ENCODE data around the gene RPAP3. TPM values are rescaled to one million over a fixed set of nuclear protein-coding genes. Genes with fewer than 3 reads are reported as not detected.

RPAP3 gene
- polyA plus RNA-seq, 3 donors, result 40.5 to 58.0 (median 40.8) TPM

DNA sequence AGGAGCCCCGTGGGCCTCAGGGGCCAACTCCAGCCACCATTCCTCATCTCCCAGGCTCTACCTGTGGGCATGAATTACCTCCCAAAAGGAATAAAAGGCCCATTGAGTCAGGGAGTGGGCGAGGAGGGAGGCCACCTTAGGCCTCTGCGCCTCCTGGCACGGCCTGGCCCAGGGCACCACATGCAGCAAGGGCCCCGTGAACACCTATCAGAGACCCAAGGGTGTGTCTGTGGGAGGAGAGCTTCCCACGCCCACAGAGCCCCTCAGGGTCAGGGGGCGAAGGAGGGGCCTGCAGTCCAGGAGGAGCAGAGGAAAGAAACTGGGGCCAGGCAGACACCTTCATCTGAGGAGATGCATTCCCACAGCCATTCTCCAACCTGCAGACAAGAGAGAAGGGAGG, 40.7 kb upstream of the RPAP3 start:
- DNase-seq (ENCODE audit: extremely low read depth in 1 of 11, low read depth in 9 of 11, low spot score in 4 of 11), result no peak

DNA sequence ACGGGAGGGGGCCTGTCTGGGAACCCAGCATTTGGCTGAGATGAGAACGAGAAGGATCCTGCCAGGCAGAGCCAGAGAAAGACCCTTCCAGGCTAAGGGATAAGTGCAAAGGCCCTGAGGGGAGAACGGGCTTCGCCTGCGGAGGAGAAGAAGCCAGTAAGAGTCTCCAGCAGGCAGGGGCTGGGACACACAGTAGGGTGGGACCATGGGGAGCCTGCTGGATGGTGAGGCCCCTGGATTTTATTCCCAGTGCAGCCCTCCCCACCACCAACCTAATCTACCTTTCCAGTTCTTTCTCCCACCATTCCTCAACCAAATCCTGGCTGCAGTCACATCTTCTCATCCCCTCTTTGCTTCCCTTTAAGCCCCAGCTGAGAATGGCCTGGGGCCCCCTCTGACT, 40.2 kb upstream of the RPAP3 start:
- DNase-seq (ENCODE audit: extremely low read depth in 1 of 11, low read depth in 9 of 11, low spot score in 4 of 11), result no peak

DNA sequence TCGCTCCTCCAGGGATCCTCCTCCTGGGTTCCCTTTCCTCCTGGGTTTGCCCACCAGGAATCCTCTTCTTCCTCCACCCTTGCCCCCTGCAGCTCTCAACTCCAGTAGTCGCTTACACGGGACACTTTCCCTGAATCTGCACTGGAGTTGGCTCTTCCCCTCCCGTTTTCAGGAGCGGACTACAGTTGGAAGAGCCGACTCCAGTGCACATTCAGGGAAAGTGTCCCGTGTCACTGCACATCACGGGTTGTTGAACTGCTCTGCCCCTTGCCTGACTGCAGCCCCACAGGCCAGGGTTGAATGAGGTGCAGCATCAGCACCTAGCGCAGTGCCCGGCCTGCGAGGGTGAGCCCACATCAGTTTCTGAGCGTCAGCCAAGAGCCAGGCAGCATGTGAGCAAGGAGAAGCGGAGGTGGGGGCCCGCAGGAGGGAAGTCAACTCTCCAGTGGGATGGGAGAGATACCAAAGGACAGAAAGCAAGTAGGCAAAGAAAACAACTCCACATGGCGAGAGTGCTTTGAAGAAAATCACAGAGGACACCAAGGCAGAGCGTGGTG, 39.7 kb upstream of the RPAP3 start:
- no peak for DNase-seq (ENCODE audit: extremely low read depth in 1 of 11, low read depth in 9 of 11, low spot score in 4 of 11)

DNA sequence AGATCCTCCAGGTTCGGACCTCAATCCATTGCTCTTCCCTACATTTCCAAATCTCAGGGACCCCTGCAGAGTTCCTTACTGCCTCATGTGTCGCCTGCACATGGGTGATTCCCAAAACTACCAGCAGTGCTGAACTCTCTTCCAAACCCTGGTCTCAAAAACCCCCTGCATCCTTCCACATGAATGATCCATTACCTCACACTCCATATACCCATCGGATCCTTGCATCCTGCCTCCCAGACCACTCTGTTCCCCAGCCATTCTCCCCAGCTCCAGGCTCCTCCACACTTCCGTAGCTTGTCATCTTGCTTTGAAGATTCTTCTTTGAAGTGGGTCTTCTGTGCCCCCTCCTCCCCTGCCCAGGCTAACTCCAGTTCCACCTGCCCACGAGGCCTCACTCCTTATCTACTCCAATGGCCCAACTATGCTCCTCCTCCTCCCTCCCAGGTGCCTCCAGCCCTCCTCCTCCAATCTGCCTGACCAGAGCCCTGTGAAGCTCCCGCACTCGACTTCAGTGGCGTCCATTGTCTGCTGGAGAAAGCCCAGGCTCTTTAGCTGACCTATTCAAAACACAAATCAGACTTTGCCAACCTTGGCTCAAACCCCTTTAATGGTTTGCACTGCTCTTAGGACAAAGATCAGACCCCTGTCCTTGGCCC, 39.1 kb upstream of the RPAP3 start:
- no peak for DNase-seq (ENCODE audit: extremely low read depth in 1 of 11, low read depth in 9 of 11, low spot score in 4 of 11)

DNA sequence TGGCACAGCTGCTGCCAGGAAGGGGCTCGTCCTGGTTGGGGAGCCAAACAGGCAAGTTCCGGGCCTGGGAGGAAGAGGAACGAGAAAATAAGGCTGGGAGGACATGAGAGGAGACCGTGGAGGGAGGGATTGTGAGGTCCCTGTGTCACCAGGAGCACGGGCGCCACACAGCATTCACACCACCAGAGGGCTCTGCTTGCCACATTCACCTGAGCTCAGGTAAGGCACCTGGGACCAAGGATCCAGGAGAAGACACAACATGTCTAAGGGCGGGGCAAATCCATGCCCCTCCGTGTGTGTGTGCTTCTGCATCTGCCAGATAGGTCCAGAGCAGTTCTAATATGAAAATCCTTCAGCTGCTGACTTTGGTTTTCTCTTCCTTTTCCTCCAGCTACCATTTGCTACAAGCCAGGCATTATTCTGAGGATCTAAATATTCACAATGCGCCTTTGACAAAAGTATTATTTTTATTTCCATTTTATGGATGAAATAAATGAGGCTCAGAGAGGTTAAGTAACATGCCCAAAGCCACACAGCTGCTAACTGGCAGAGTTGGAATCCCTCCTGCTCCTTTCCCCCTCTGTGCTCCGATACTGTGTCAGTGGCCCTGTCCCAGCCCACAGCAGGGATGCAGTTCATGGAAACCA, 38.3 kb upstream of the RPAP3 start:
- DNase-seq (ENCODE audit: extremely low read depth in 1 of 11, low read depth in 9 of 11, low spot score in 4 of 11), result no peak

DNA sequence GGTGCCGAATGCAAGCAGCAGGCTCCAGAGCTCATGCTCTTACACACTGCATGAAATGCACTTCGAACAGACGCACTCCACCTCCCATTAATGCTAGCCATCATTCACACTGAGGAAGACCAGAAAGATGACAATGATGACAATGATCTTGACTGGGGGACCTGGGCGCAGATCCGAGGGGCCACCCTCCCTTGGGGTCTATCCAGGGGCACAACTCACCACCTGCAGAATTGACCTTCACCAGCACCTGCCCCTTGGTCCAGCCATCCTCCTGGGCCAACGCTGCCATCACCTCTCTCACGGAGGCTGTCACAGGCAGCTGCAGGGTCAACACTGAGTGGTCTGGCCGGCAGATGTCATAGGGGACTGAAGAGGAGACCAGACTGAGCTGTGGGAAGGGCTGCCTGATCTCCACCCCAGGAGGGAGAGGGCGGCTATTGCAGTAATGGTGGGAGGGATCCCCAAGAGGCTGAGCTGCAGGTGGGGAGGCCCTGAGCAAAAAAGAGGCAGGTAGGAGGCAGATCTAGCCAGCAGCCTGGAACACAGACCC, 37.6 kb upstream of the RPAP3 start:
- no peak for DNase-seq (ENCODE audit: extremely low read depth in 1 of 11, low read depth in 9 of 11, low spot score in 4 of 11)

DNA sequence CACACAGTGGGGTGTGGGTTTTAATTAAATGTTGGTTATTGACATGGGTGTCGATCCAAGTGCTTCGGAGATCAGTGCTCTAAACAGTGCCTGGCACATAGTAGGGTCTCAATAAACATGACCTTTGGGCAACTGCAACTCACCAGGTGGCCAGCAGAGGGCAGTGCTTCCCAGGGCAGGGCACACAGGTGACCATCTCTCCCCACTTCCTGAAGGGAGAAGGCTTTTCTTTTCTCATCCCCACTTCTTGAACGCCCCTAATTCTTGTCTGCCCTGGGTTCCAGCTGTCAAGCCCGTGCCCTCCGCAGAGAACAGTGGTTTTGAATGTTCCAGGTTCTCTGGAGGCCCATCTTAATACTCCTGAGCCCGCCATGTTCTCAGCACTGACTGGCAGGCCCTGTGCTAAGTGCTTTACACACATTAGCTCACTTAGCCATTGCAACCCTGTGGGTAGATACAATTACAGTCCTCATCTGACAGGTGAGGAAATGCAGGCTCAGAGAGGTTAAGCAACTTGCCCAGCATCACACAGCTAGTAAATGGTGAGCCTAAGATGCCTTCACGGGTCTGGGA, 36.5 kb upstream of the RPAP3 start:
- no peak for DNase-seq (ENCODE audit: extremely low read depth in 1 of 11, low read depth in 9 of 11, low spot score in 4 of 11)

DNA sequence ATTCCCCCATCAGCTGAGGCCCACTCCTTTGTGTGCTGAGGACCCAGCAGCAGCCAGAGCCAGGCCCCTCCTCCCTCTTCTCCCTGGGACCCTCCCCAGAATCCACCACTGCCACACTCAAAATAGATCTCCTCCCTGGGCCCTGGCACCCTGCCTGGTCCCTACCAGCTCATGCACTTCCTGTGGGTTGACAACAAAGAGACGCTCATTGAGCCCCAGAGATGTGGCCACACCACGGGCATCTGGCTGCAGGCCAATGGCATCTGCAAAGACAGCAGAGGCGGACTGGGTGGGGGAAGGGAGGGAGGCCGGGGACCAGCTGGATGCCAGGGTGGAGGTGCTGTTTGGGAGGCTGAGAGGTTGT, 35.5 kb upstream of the RPAP3 start:
- no peak for DNase-seq (ENCODE audit: extremely low read depth in 1 of 11, low read depth in 9 of 11, low spot score in 4 of 11)

DNA sequence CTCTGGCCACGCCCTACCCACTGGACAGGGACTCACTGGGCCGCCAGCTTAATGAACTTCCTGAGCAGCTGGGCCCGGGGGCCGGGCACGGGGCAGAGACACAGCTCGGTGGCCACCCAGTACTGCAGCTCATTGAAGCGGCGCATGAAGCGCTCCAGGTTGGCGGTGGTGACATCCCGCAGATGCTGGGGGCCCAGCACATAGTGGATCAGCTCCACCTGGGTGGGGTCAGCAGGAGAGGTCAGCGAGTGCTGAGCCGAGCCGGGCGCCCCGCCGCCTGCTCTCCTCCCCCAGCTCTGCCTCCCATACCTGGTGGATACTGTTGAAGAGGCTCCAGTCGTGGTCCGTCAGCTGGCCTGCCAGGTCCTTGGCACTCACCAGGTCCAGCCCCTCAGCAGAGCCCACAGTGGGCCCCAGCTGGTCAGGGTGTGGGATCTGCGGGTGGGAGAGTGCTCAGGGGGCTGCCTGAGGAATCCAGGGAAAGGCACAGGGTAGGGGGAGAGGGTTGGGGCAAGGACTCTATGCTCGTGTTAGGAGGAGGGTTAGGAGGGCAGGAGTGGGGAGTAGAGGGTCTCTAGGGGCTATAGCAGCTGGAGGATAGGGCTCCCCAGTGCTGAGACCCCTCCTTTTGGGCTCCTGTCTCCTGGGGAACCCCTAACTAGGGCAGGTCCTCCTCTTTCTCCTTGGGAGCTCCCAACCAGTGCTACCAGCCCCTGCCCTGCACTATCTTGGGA, 34.9 kb upstream of the RPAP3 start:
- no peak for DNase-seq (ENCODE audit: extremely low read depth in 1 of 11, low read depth in 9 of 11, low spot score in 4 of 11)

DNA sequence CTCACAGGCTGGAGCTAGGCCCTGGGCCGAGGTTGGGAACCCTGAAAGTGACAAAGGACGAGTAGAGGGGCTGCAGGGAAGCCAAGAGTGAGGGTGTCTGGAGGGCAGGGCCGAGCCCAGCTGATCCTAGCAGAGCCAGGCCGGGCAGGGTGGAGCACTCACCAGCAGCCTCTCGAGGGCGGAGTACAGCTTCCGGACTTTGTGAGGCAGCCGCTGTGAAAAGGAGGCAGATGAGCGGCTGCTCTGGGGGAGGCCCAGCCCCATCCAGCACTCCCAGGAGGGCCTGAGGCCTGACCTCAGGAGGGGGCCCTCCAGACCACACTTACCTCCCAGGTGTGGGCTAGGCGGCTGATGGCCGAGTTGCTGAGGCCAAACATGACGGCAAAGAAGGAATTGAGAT, 34.1 kb upstream of the RPAP3 start:
- no peak for DNase-seq (ENCODE audit: extremely low read depth in 1 of 11, low read depth in 9 of 11, low spot score in 4 of 11)

DNA sequence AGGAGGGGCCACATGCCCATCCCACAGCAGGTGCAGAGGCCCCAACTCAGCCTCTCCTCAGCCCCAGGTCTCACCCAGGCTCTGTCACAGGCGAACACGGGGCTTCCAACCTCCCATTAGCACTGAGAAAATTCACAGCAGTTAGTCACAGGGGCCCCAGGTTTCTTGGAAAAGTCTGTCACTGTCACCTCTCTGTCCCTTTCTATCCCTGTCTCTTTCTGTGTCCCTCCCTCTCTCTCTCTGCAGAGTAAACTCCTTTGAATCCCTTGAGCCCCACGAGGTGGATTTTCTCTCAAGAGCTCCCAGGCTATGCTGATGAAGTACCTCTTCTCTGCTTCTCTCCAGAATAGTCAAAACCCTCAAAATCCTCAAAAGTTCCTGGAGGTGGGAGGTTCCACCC, 33.5 kb upstream of the RPAP3 start:
- no peak for DNase-seq (ENCODE audit: extremely low read depth in 1 of 11, low read depth in 9 of 11, low spot score in 4 of 11)

DNA sequence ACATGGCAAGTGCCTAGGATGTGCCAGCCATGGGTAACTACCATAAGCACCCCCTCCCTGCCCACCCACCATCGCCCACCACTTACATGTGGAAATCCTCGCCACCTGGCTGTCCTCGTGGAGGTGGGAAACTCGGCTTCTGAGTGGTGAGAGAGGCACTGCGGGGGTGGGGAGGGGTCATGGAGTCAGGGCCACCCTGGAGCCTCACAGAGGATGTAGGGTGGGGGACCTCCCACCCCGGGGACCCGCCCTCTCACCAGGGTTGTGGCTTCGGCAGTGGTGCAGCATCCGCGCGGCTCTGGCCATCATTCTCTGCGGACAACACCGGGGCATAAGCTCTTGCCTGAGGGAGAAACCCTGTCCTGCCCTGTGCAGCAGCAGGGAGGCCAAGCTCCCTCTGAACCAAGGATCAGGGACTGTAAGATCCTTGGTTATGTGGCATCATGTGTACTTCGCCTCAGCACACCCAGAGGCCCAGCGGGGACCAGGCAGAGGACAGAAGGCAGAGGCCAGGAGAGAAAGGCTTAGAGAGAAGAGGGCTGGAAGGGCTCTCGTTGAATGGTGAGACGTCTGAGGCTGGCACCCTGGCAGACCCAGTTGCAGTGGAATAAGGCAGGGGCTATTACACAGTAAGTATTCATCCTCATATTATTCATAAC, 32.2 kb upstream of the RPAP3 start:
- no peak for DNase-seq (ENCODE audit: extremely low read depth in 1 of 11, low read depth in 9 of 11, low spot score in 4 of 11)

DNA sequence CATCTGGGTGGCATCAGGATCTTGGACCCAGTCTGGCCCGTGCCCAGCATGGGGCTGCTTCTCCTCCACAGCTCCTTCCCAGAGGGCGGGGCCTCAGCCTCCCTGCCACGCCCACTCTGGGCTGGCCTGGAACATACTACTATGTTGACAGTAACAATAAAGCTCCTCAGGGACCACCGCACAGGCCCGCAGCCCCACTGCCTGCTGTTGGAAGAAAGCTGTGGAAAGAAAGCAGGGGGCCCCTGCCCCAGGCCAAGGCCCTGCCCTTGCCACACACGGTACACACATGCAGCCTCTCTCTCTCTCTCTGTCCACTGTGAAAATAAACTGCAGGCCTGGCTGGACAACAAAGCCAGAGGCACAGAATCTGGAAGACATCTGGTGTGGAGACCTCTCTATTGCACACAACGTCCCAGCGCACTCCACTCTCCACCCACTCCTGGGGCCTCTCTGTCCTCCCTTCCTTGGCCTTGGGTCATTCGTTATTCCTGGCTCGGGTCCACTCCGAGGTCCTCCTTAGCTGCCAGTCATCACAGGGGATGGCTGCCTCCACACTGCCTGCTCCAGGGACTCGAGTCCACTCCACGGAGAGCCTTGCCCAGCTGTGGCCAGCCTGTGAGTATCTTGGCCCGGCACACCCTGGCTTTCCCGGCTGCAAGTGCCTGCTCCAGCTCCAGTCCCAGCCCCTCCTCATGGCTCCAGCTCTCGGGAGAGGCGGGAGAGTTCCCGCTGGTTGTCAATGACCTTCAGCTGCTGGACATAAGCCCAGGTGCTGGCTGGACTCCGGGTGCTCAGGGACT, 31.2 kb upstream of the RPAP3 start:
- DNase-seq (ENCODE audit: extremely low read depth in 1 of 11, low read depth in 9 of 11, low spot score in 4 of 11), result no peak

DNA sequence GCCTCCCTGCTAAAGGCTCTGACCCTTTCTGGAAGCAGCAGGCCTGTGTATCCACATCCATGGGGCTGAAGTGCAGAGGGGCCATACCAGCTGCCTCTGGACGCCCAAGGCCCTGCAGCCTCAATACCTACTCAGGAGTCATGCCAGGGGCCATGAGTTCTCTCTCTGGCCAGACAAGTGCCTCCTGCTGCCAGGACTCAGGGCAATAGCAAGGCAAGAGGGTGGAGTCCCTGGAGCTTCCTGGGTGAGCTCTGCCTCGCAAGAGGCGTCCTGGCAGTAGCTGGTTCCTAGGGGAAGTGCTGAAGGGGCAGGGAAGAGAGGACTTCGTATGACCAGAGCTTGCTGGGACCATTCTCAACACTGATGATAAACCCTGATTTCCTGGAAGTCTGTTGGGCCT, 30.4 kb upstream of the RPAP3 start:
- DNase-seq (ENCODE audit: extremely low read depth in 1 of 11, low read depth in 9 of 11, low spot score in 4 of 11), result no peak

DNA sequence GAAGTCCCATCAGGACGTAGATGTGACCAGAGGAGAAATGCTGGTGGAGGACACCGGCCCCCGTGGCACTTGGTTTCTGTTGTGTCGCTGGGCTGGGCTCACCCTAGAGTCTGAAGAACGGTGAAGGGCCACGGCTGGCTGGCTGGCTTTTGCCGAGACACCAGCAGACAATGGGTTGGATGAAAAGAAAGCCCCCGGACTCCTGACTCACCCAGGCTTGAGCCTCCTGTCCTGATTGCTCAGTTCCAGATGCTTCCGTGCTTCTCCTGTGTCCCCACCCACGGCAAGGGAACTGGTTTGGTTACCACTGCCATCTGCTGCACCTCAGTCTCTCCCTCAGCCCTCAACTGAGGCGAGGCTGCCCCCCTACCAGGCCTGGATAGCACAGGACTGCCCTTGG, 29.8 kb upstream of the RPAP3 start:
- DNase-seq (ENCODE audit: extremely low read depth in 1 of 11, low read depth in 9 of 11, low spot score in 4 of 11), result no peak

DNA sequence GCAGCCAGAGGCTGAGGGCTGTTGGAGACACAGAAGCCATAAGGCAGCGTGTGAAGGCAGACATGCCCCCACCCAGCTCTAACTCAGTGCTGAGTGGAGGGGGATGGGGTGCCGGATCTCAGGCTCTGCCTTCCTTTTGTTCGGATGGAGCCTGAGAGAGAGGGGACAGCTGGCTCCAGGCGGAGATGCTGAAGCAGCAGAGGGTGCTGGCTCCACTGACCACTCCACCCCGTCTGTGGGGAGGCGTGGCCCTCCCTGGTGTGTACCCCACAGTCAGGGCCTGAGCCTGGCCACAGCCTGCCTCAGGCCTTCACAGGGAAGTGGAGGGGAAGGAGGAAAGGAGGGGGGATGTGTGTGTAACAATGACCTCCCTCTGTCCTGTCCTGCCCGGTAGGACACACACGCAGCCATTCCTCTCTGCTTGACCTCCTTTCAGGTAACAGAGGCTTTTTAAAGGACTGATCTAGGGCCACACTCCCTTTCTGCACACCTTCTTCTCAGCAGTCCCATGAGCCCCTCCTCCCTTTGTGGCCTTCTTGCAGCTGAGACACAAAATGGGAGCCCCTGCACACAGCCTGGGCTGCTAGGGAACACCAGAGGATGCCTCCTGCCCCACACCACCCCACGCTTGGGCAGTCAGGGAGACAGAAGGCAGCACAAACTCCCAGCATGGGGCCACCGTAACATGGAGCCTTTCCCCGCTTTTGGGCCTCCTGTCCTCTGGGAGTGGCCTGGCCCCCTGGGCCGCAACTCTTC, 29.1 kb upstream of the RPAP3 start:
- DNase-seq (ENCODE audit: extremely low read depth in 1 of 11, low read depth in 9 of 11, low spot score in 4 of 11), result no peak

DNA sequence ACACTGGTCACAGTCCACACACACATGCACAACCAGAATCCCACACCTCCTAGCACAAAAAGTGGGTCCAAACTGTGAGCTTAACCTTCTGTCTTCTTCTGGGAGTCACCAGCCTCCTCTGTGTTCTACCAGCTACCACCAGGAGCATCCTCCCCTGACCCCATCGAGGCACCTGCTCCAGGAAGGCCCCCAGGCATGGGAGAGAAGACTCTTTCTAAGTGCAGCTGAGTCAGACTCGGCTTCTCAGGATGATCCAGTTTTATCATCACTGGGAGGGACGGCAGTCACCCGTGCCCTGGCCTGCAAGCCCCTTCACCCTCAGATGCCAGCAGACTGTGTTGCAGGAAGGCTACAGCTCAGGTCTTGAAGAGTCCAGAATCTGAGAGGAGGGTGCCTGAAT, 27.3 kb upstream of the RPAP3 start:
- no peak for DNase-seq (ENCODE audit: extremely low read depth in 1 of 11, low read depth in 9 of 11, low spot score in 4 of 11)

DNA sequence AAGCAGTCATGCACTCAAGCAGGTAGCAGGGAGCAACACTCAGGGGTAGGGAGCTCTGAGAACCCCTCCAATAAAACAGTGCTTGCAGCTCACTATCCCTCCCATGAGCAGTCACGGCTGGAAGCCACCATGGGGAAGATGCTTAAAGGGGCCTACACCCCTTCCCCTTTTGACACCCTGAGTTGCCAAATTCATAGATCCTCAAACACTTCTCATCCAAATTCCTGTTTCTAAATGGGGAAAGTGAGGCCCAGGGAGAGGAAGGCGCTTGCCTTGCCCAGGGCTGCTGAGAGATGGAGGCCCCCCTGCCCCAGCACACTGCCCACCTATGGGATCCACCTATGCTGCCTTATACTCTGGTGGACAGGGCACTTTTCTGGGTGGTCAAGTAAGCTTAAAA, 26.7 kb upstream of the RPAP3 start:
- no peak for DNase-seq (ENCODE audit: extremely low read depth in 1 of 11, low read depth in 9 of 11, low spot score in 4 of 11)

Data from renal cortex interstitium (tissue), 11 donors.